IMR-90 (cell line): Measurements from ENCODE around the gene OXSM. TPM values are rescaled to one million over a fixed set of nuclear protein-coding genes. Genes with fewer than 3 reads are reported as not detected.

Experiments used
- ATAC-seq: fragments of 200-7000 bp; cut with Tn5 transposase; 2 replicates; pipeline ENCODE4 v1.9.1; 2020; ENCODE audit warnings: low read depth, mild to moderate bottlenecking, moderate library complexity
- BruUV-seq: library from RNA; stranded (reverse); fragments of 400-500 nt; replicated peaks from 2 replicates; lab custom pipeline; 2021; lab: Mats Ljungman, UMichigan
- CTCF ChIA-PET: fragments of 300-600 bp; formaldehyde crosslinking; extraction: SDS; loops from one replicate; lab custom pipeline; 2021; ENCODE audit warnings: antibody characterized with exemption; lab: Yijun Ruan, JAX
- POLR2A ChIA-PET: fragments of 300-600 bp; sonication (Branson Sonifier 250); formaldehyde crosslinking; loops from one replicate; lab custom pipeline; 2022; ENCODE audit warnings: antibody characterized with exemption; ENCODE audit not compliant: unreplicated experiment; lab: Charles Lee
- DNase-seq: peaks from one replicate; pipeline ENCODE4 v3.0.0; 2013
- H2AFZ ChIP-seq: replicated peaks from 2 replicates; pipeline ENCODE3; 2013; ENCODE audit warnings: low read length, mild to moderate bottlenecking; ENCODE audit not compliant: poor library complexity
- H2AK5ac ChIP-seq: 2 replicates; pipeline ENCODE4 v1.6.1; 2013; ENCODE audit warnings: low read depth, low read length, inconsistent platforms
- H2AK9ac ChIP-seq: replicated peaks from 2 replicates; pipeline ENCODE3; 2013; ENCODE audit warnings: mild to moderate bottlenecking, low read depth, low read length, moderate library complexity; ENCODE audit not compliant: poor library complexity
- H2BK120ac ChIP-seq: 2 replicates; pipeline ENCODE4 v1.6.1; 2013; ENCODE audit warnings: low read depth, low read length, inconsistent platforms
- H2BK15ac ChIP-seq: 3 replicates; pipeline ENCODE4 v1.6.1; 2013; ENCODE audit warnings: low read depth, low read length, inconsistent platforms
- H2BK20ac ChIP-seq: 2 replicates; pipeline ENCODE4 v1.6.1; 2013; ENCODE audit warnings: low read depth, mild to moderate bottlenecking, inconsistent platforms, low read length, moderate library complexity
- H2BK5ac ChIP-seq: 2 replicates; pipeline ENCODE4 v1.6.1; 2013; ENCODE audit warnings: mild to moderate bottlenecking, low read depth, low read length, inconsistent platforms; ENCODE audit not compliant: poor library complexity, severe bottlenecking
- H3K14ac ChIP-seq: replicated peaks from 2 replicates; pipeline ENCODE4 v1.6.1; 2013; ENCODE audit warnings: low read depth, low read length, inconsistent platforms
- H3K18ac ChIP-seq: 2 replicates; pipeline ENCODE4 v1.6.1; 2013; ENCODE audit warnings: low read depth, low read length, control low read depth
- H3K23ac ChIP-seq: 2 replicates; pipeline ENCODE4 v1.6.1; 2013; ENCODE audit warnings: low read depth, low read length, inconsistent platforms
- H3K27ac ChIP-seq: 2 replicates; pipeline ENCODE4 v1.5.1; 2013; ENCODE audit warnings: mild to moderate bottlenecking, control low read depth, low read length; ENCODE audit not compliant: insufficient read depth
- H3K27me3 ChIP-seq: 2 replicates; pipeline ENCODE4 v1.6.1; 2013; ENCODE audit warnings: low read length; ENCODE audit not compliant: control insufficient read depth, insufficient read depth
- H3K36me3 ChIP-seq: 2 replicates; pipeline ENCODE4 v1.6.1; 2013; ENCODE audit warnings: low read length, mixed read lengths; ENCODE audit not compliant: control insufficient read depth, insufficient read depth
- H3K4ac ChIP-seq: 2 replicates; pipeline ENCODE4 v1.6.1; 2013; ENCODE audit warnings: low read depth, low read length, inconsistent platforms
- H3K4me1 ChIP-seq: 2 replicates; pipeline ENCODE4 v1.6.1; 2013; ENCODE audit warnings: low read length, mixed read lengths; ENCODE audit not compliant: control insufficient read depth, insufficient read depth
- H3K4me2 ChIP-seq: 2 replicates; pipeline ENCODE4 v1.6.1; 2013; ENCODE audit warnings: low read depth, mild to moderate bottlenecking, control low read depth, low read length, moderate library complexity
- H3K4me3 ChIP-seq: 2 replicates; pipeline ENCODE4 v1.5.1; 2013; ENCODE audit warnings: low read depth, mild to moderate bottlenecking, control low read depth, low read length, moderate library complexity; ENCODE audit not compliant: insufficient read depth
- H3K56ac ChIP-seq: 2 replicates; pipeline ENCODE4 v1.6.1; 2013; ENCODE audit warnings: low read length, inconsistent platforms; ENCODE audit not compliant: insufficient read depth; ENCODE audit errors: extremely low read depth
- H3K79me1 ChIP-seq, 2 experiments: 2 replicates each; pipeline ENCODE4 v1.6.1; 2013; ENCODE audit warnings: low read length in 2 of 2, inconsistent platforms in 1 of 2, low read depth in 1 of 2
- H3K9ac ChIP-seq: 2 replicates; pipeline ENCODE4 v1.6.1; 2013; ENCODE audit warnings: low read depth, low read length, control low read depth
- H3K9me1 ChIP-seq: 2 replicates; pipeline ENCODE4 v1.6.1; 2013; ENCODE audit warnings: low read length, inconsistent platforms; ENCODE audit not compliant: insufficient read depth
- H3K9me3 ChIP-seq: 2 replicates; pipeline ENCODE4 v1.6.1; 2013; ENCODE audit warnings: low read length; ENCODE audit not compliant: control insufficient read depth, insufficient read depth
- H4K20me1 ChIP-seq: 2 replicates; pipeline ENCODE4 v1.6.1; 2013; ENCODE audit warnings: low read length, inconsistent platforms; ENCODE audit not compliant: insufficient read depth
- H4K5ac ChIP-seq: 2 replicates; pipeline ENCODE4 v1.6.1; 2013; ENCODE audit warnings: mild to moderate bottlenecking, low read depth, low read length, control low read depth
- H4K8ac ChIP-seq, 2 experiments: 2 replicates each; pipeline ENCODE4 v1.6.1; 2013; ENCODE audit warnings: low read depth in 2 of 2, low read length in 2 of 2, control low read depth in 1 of 2, inconsistent platforms in 1 of 2
- H4K91ac ChIP-seq: 2 replicates; pipeline ENCODE4 v1.6.1; 2013; ENCODE audit warnings: low read depth, low read length, inconsistent platforms; ENCODE audit not compliant: insufficient read depth
- BHLHE40 ChIP-seq: fragments of 150-350 bp; IDR thresholded peaks from 2 replicates; pipeline ENCODE4 v1.6.1; 2016; ENCODE audit warnings: mild to moderate bottlenecking, low read depth, low read length
- CEBPB ChIP-seq: IDR thresholded peaks from 2 replicates; pipeline ENCODE4 v1.6.1; 2012; ENCODE audit warnings: low read depth, low read length, improper control_type of control experiment
- CHD1 ChIP-seq: IDR thresholded peaks from 2 replicates; pipeline ENCODE4 v1.6.1; 2012; ENCODE audit warnings: low read depth, low read length, improper control_type of control experiment
- FOS ChIP-seq: fragments of 150-350 bp; IDR thresholded peaks from 2 replicates; pipeline ENCODE4 v1.6.1; 2016; ENCODE audit warnings: low read depth, low read length
- MAFK ChIP-seq: IDR thresholded peaks from 2 replicates; pipeline ENCODE4 v1.6.1; 2012; ENCODE audit warnings: low read depth, low read length, improper control_type of control experiment
- MAZ ChIP-seq: IDR thresholded peaks from 2 replicates; pipeline ENCODE4 v1.6.1; 2012; ENCODE audit warnings: low read depth, mild to moderate bottlenecking, low read length, improper control_type of control experiment, moderate library complexity, borderline replicate concordance
- MXI1 ChIP-seq: IDR thresholded peaks from 2 replicates; pipeline ENCODE4 v1.6.1; 2012; ENCODE audit warnings: low read depth, mild to moderate bottlenecking, low read length, moderate library complexity, borderline replicate concordance
- NFE2L2 ChIP-seq: fragments of 150-350 bp; IDR thresholded peaks from 2 replicates; pipeline ENCODE4 v1.6.1; 2016; ENCODE audit warnings: low read depth, mild to moderate bottlenecking, low read length
- POLR2A ChIP-seq: IDR thresholded peaks from 2 replicates; pipeline ENCODE4 v1.6.1; 2012; ENCODE audit warnings: mild to moderate bottlenecking, low read depth, low read length
- RAD21 ChIP-seq: IDR thresholded peaks from 2 replicates; pipeline ENCODE4 v1.6.1; 2012; ENCODE audit warnings: low read length, improper control_type of control experiment
- RCOR1 ChIP-seq: IDR thresholded peaks from 2 replicates; pipeline ENCODE4 v1.6.1; 2012; ENCODE audit warnings: mild to moderate bottlenecking, low read length, improper control_type of control experiment; ENCODE audit not compliant: insufficient replicate concordance
- RFX5 ChIP-seq: IDR thresholded peaks from 2 replicates; pipeline ENCODE4 v1.8.0; 2012; ENCODE audit warnings: low read depth, mild to moderate bottlenecking, low read length, moderate library complexity
- SMC3 ChIP-seq: fragments of 150-350 bp; IDR thresholded peaks from 2 replicates; pipeline ENCODE4 v1.6.1; 2016; ENCODE audit warnings: low read depth, mild to moderate bottlenecking, antibody characterized with exemption, low read length, moderate library complexity
- WGBS, 2 experiments: methylation state at CpG; one replicate each; pipeline versions ENCODE4 v1.1.5 to v1.1.7; 2013; ENCODE audit warnings: missing lambda C conversion rate in 2 of 2; ENCODE audit not compliant: insufficient read length in 1 of 2; ENCODE audit errors: extremely low coverage in 2 of 2; 5-methylcytosine and 5-hydroxymethylcytosine counted together
- dilution Hi-C: fragments of 300-500 bp; cut with HindIII; formaldehyde crosslinking; loops from one replicate; pipeline ENCODE4 v1.14.3; 2018; ENCODE audit warnings: low sequenced_read_pairs; ENCODE audit not compliant: unreplicated experiment
- in situ Hi-C: fragments of 300-500 bp; cut with MboI; formaldehyde crosslinking; loops from 3 replicates; pipeline ENCODE4 v1.14.3; 2019; ENCODE audit warnings: low sequenced_read_pairs, inconsistent platforms, mixed read lengths
- intact Hi-C: fragments of 100-400 bp; cut with micrococcal nuclease; formaldehyde crosslinking; loops from 2 replicates; pipeline ENCODE4 v1.10.0; 2022
- polyA plus RNA-seq, 3 experiments: library from polyadenylated mRNA; depleted of rRNA; stranded (reverse); fragments of >200 nt; gene quantifications; 2 replicates each; pipeline ENCODE4 v1.2.3, GENCODE V29; 2012; ENCODE audit warnings: low replicate concordance in 1 of 3
- total RNA-seq: library from RNA; depleted of rRNA; stranded (reverse); fragments of >200 nt; gene quantifications from 2 replicates; pipeline ENCODE4 v1.2.3, GENCODE V29; 2012
- TF ChIP-seq, protein P1 (sequence below): fragments of 150-350 bp; IDR thresholded peaks from 2 replicates; pipeline ENCODE4 v1.6.1; 2017; ENCODE audit warnings: mild to moderate bottlenecking, antibody characterized with exemption, low read length, low read depth
- TF ChIP-seq, protein P2 (sequence below): conservative IDR thresholded peaks from 2 replicates; pipeline ENCODE4 v1.5.1; 2012; ENCODE audit warnings: mild to moderate bottlenecking, low read depth, low read length, improper control_type of control experiment
- TF ChIP-seq, protein P3 (sequence below): fragments of 150-350 bp; IDR thresholded peaks from 2 replicates; pipeline ENCODE4 v1.6.1; 2016; ENCODE audit warnings: low read depth, mild to moderate bottlenecking, low read length, moderate library complexity, borderline replicate concordance

The OXSM gene
- total and polyA plus RNA-seq, 2 of the 4 experiments (the other 2 are of a cell fraction): 11.4 to 15.4 TPM

DNA sequence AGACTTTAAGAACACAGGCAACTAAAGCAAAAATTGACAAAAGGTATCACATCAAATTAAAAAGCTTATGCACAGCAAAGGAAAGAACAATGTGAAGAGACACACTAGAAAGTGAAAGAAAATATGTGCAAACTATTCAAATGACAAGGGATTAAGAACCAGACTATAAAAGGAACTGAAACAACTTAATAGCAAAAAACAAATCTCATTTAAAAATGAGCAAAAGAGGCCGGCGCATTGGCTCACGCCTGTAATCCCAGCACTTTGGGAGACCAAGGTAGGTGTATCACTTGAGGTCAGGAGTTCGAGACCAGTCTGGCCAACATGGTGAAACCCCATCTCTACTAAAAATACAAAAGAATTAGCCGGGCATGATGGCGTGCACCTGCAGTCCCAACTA, 21.0 kb upstream of the OXSM start:
- no peaks in the 10 kb centered on the region for H3K9me3 ChIP-seq
- intact Hi-C loops: no loop called here
- in situ Hi-C loops: no loop called here
- no peak overlapping the region for H3K56ac ChIP-seq
- no TSS peak for BruUV-seq
- no peak overlapping the region for H3K23ac ChIP-seq
- H3K4me1 ChIP-seq: no peaks in the 10 kb centered on the region
- no peak overlapping the region for H4K5ac ChIP-seq
- H2AFZ ChIP-seq: no peak overlapping the region
- no peak overlapping the region for H3K4ac ChIP-seq
- peaks cover 6% of the 10 kb centered on the region for H3K36me3 ChIP-seq
- H3K9ac ChIP-seq: no peak overlapping the region
- ChIA-PET CTCF (no interaction called here), POLR2A (no interaction called here)
- H3K27ac ChIP-seq: no peak overlapping the region
- H2BK120ac ChIP-seq: no peak overlapping the region
- H3K14ac ChIP-seq: no peak overlapping the region
- no peak overlapping the region for H3K4me3 ChIP-seq
- peaks cover 0 to 5% of the 10 kb centered on the region in 2 experiments; a peak in 2 of 4 replicates for H3K79me1 ChIP-seq
- H2BK20ac ChIP-seq: no peak overlapping the region
- no peak for DNase-seq
- H2BK15ac ChIP-seq: no peak overlapping the region
- H2AK5ac ChIP-seq: no peak overlapping the region
- H2AK9ac ChIP-seq: no peak overlapping the region
- H4K91ac ChIP-seq: no peak overlapping the region
- H2BK5ac ChIP-seq: no peak overlapping the region
- H4K20me1 ChIP-seq: no peaks in the 10 kb centered on the region
- no peaks in the 10 kb centered on the region for H3K9me1 ChIP-seq
- H3K27me3 ChIP-seq: no peaks in the 10 kb centered on the region
- TF ChIP-seq POLR2A: no peak
- TF ChIP-seq, protein P1, sequence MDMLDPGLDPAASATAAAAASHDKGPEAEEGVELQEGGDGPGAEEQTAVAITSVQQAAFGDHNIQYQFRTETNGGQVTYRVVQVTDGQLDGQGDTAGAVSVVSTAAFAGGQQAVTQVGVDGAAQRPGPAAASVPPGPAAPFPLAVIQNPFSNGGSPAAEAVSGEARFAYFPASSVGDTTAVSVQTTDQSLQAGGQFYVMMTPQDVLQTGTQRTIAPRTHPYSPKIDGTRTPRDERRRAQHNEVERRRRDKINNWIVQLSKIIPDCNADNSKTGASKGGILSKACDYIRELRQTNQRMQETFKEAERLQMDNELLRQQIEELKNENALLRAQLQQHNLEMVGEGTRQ: no peak
- no peak for TF ChIP-seq NFE2L2
- no peak for TF ChIP-seq RAD21
- no peak for TF ChIP-seq SMC3
- TF ChIP-seq MXI1: no peak
- no peak for TF ChIP-seq MAZ
- TF ChIP-seq, protein P2, sequence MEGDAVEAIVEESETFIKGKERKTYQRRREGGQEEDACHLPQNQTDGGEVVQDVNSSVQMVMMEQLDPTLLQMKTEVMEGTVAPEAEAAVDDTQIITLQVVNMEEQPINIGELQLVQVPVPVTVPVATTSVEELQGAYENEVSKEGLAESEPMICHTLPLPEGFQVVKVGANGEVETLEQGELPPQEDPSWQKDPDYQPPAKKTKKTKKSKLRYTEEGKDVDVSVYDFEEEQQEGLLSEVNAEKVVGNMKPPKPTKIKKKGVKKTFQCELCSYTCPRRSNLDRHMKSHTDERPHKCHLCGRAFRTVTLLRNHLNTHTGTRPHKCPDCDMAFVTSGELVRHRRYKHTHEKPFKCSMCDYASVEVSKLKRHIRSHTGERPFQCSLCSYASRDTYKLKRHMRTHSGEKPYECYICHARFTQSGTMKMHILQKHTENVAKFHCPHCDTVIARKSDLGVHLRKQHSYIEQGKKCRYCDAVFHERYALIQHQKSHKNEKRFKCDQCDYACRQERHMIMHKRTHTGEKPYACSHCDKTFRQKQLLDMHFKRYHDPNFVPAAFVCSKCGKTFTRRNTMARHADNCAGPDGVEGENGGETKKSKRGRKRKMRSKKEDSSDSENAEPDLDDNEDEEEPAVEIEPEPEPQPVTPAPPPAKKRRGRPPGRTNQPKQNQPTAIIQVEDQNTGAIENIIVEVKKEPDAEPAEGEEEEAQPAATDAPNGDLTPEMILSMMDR: no peak
- no peak for TF ChIP-seq BHLHE40
- no peak for TF ChIP-seq FOS
- TF ChIP-seq, protein P3, sequence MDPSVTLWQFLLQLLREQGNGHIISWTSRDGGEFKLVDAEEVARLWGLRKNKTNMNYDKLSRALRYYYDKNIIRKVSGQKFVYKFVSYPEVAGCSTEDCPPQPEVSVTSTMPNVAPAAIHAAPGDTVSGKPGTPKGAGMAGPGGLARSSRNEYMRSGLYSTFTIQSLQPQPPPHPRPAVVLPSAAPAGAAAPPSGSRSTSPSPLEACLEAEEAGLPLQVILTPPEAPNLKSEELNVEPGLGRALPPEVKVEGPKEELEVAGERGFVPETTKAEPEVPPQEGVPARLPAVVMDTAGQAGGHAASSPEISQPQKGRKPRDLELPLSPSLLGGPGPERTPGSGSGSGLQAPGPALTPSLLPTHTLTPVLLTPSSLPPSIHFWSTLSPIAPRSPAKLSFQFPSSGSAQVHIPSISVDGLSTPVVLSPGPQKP: no peak
- TF ChIP-seq CHD1: no peak
- TF ChIP-seq RFX5: no peak
- TF ChIP-seq RCOR1: no peak
- TF ChIP-seq CEBPB: no peak
- no peak for TF ChIP-seq MAFK
- H3K18ac ChIP-seq: no peak overlapping the region
- no peak for ATAC-seq
- H4K8ac ChIP-seq: no peak overlapping the region
- no peak overlapping the region for H3K4me2 ChIP-seq
- no CpG with 5 or more reads among the region's 6 CpGs for WGBS, 2 experiments
- dilution Hi-C loops: no loop called here
